H1 (cell line): ENCODE measurements around the gene MICA. TPM values are rescaled to one million over a fixed set of nuclear protein-coding genes. Genes with fewer than 3 reads are reported as not detected.

Experiments
- CTCF ChIA-PET: fragments of 300-600 bp; sonication (Branson Sonifier 250); formaldehyde crosslinking; loops from one replicate; lab custom pipeline; 2021; ENCODE audit not compliant: partially characterized antibody; lab: Charles Lee
- POLR2A ChIA-PET: fragments of 300-600 bp; sonication (Branson Sonifier 250); formaldehyde crosslinking; loops from one replicate; lab custom pipeline; 2021; ENCODE audit warnings: inconsistent platforms; ENCODE audit not compliant: partially characterized antibody; lab: Charles Lee
- DNase-seq, 2 experiments: peaks; one replicate each; pipeline versions ENCODE4 v3.0.0 to v3.0.0-alpha.2; 2010 to 2022; ENCODE audit warnings: low spot score in 2 of 2, low read depth in 1 of 2, mixed read lengths in 1 of 2
- FAIRE-seq: peaks from 2 replicates; lab custom pipeline; 2011; peaks lifted over from hg19 to GRCh38; lab: Jason Lieb, UNC
- H2AFZ ChIP-seq: 2 replicates; pipeline ENCODE4 v1.8.1; 2012; ENCODE audit warnings: low read length, inconsistent platforms
- H2AK5ac ChIP-seq: 2 replicates; pipeline ENCODE4 v1.6.1; 2013; ENCODE audit warnings: low read depth, low read length
- H2BK120ac ChIP-seq: replicated peaks from 2 replicates; pipeline ENCODE3; 2013; ENCODE audit warnings: low read depth, low read length, inconsistent platforms
- H2BK12ac ChIP-seq: 2 replicates; pipeline ENCODE4 v1.6.1; 2013; ENCODE audit warnings: low read depth, low read length
- H2BK15ac ChIP-seq: 2 replicates; pipeline ENCODE4 v1.6.1; 2013; ENCODE audit warnings: low read length
- H2BK20ac ChIP-seq: 2 replicates; pipeline ENCODE4 v1.6.1; 2013; ENCODE audit warnings: low read length
- H2BK5ac ChIP-seq: 2 replicates; pipeline ENCODE4 v1.6.1; 2013; ENCODE audit warnings: low read depth, low read length
- H3K14ac ChIP-seq: 2 replicates; pipeline ENCODE4 v1.6.1; 2013; ENCODE audit warnings: inconsistent platforms; ENCODE audit not compliant: insufficient read length
- H3K18ac ChIP-seq: 2 replicates; pipeline ENCODE4 v1.6.1; 2013; ENCODE audit warnings: low read length; ENCODE audit errors: extremely low read depth
- H3K23ac ChIP-seq: 2 replicates; pipeline ENCODE4 v1.6.1; 2013; ENCODE audit warnings: inconsistent platforms; ENCODE audit not compliant: insufficient read length
- H3K23me2 ChIP-seq: 2 replicates; pipeline ENCODE4 v1.6.1; 2013; ENCODE audit warnings: low read depth, low read length
- H3K27ac ChIP-seq: 2 replicates; pipeline ENCODE4 v1.6.1; 2011; ENCODE audit warnings: low read depth, low read length, inconsistent platforms
- H3K27me3 ChIP-seq, 4 experiments: replicated peaks in 1 of 4; 1 replicate in 1 of 4; 2 replicates in 3 of 4; pipeline versions ENCODE4 v1.6.1 to v1.8.1; 2011 to 2013; ENCODE audit warnings: low read length in 3 of 4, mild to moderate bottlenecking in 3 of 4, inconsistent platforms in 2 of 4, mixed read lengths in 2 of 4, moderate library complexity in 1 of 4; ENCODE audit not compliant: control insufficient read depth in 3 of 4, insufficient read depth in 3 of 4; ENCODE audit errors: extremely low read depth in 1 of 4
- H3K36me3 ChIP-seq, 4 experiments: 2 replicates each; pipeline versions ENCODE4 v1.6.1 to v1.8.1; 2011 to 2013; ENCODE audit warnings: mild to moderate bottlenecking in 4 of 4, low read length in 3 of 4, moderate library complexity in 2 of 4, control low read depth in 1 of 4, inconsistent platforms in 1 of 4; ENCODE audit not compliant: insufficient read depth in 4 of 4, control insufficient read depth in 2 of 4
- H3K4ac ChIP-seq: replicated peaks from 2 replicates; pipeline ENCODE3; 2013; ENCODE audit warnings: low read length, low read depth, mixed read lengths, inconsistent platforms; ENCODE audit not compliant: insufficient read length
- H3K4me1 ChIP-seq, 4 experiments: replicated peaks in 1 of 4; 1 replicate in 1 of 4; 2 replicates in 3 of 4; pipeline versions ENCODE4 v1.6.1 to v1.8.1; 2011 to 2013; ENCODE audit warnings: low read length in 3 of 4, inconsistent platforms in 2 of 4, mixed read lengths in 1 of 4; ENCODE audit not compliant: insufficient read depth in 4 of 4, control insufficient read depth in 3 of 4
- H3K4me2 ChIP-seq, 2 experiments: 2 replicates each; pipeline versions ENCODE4 v1.6.1 to v1.8.1; 2011 to 2013; ENCODE audit warnings: low read depth in 2 of 2, low read length in 2 of 2, control low read depth in 1 of 2, inconsistent platforms in 1 of 2, mild to moderate bottlenecking in 1 of 2; ENCODE audit not compliant: insufficient read depth in 1 of 2
- H3K4me3 ChIP-seq, 4 experiments: fragments of 200-600, 300-600 bp in 1 of 4; sonication (generic), shearing (Covaris generic), sonication (Bioruptor Twin) in 1 of 4; 2 replicates each; pipeline versions ENCODE4 v1.5.1 to v1.8.1; 2011 to 2016; ENCODE audit warnings: low read length in 4 of 4, low read depth in 3 of 4, control low read depth in 2 of 4, inconsistent platforms in 2 of 4, mild to moderate bottlenecking in 2 of 4, mixed read lengths in 1 of 4, moderate library complexity in 1 of 4; ENCODE audit not compliant: insufficient read depth in 2 of 4; ENCODE audit errors: extremely low read depth in 1 of 4
- H3K56ac ChIP-seq: replicated peaks from 2 replicates; pipeline ENCODE3; 2013; ENCODE audit warnings: low read depth, mild to moderate bottlenecking, mixed read lengths, low read length, inconsistent platforms; ENCODE audit not compliant: insufficient read length
- H3K79me1 ChIP-seq: 2 replicates; pipeline ENCODE4 v1.6.1; 2013; ENCODE audit warnings: low read depth, low read length, control low read depth
- H3K79me2 ChIP-seq, 2 experiments: 2 replicates each; pipeline versions ENCODE4 v1.6.1 to v1.8.1; 2012 to 2013; ENCODE audit warnings: low read length in 2 of 2, mild to moderate bottlenecking in 2 of 2, inconsistent platforms in 1 of 2; ENCODE audit not compliant: insufficient read depth in 2 of 2, control insufficient read depth in 1 of 2
- H3K9ac ChIP-seq, 4 experiments: replicated peaks in 1 of 4; 1 replicate in 1 of 4; 2 replicates in 3 of 4; pipeline versions ENCODE4 v1.6.1 to v1.8.1; 2011 to 2013; ENCODE audit warnings: low read depth in 3 of 4, low read length in 3 of 4, control low read depth in 2 of 4, mild to moderate bottlenecking in 2 of 4, moderate library complexity in 2 of 4, inconsistent platforms in 1 of 4; ENCODE audit errors: extremely low read depth in 1 of 4
- H3K9me3 ChIP-seq, 2 experiments: 2 replicates each; pipeline versions ENCODE4 v1.6.1 to v1.8.1; 2012 to 2013; ENCODE audit warnings: mild to moderate bottlenecking in 2 of 2, moderate library complexity in 2 of 2, control low read depth in 1 of 2, inconsistent platforms in 1 of 2, low read depth in 1 of 2, low read length in 1 of 2, mixed read lengths in 1 of 2; ENCODE audit not compliant: insufficient read depth in 2 of 2
- H4K20me1 ChIP-seq, 2 experiments: replicated peaks in 1 of 2; 2 replicates each; pipeline versions ENCODE3 to v1.8.1; 2011 to 2013; ENCODE audit warnings: inconsistent platforms in 2 of 2, low read length in 2 of 2, mild to moderate bottlenecking in 1 of 2; ENCODE audit not compliant: insufficient read depth in 2 of 2, control insufficient read depth in 1 of 2
- H4K5ac ChIP-seq: 2 replicates; pipeline ENCODE4 v1.6.1; 2013; ENCODE audit warnings: low read length, low read depth, mixed read lengths, inconsistent platforms; ENCODE audit not compliant: insufficient read length
- H4K8ac ChIP-seq: 2 replicates; pipeline ENCODE4 v1.8.0; 2013; ENCODE audit warnings: mild to moderate bottlenecking, moderate library complexity, low read length, inconsistent platforms; ENCODE audit not compliant: insufficient read depth; ENCODE audit errors: extremely low read depth
- H4K91ac ChIP-seq: replicated peaks from 2 replicates; pipeline ENCODE3; 2013; ENCODE audit warnings: low read length, mixed read lengths, inconsistent platforms; ENCODE audit not compliant: insufficient read length
- CHD1 ChIP-seq: IDR thresholded peaks from 2 replicates; pipeline ENCODE4 v1.6.1; 2012; ENCODE audit warnings: low read depth, low read length, improper control_type of control experiment
- CREB1 ChIP-seq: IDR thresholded peaks from 2 replicates; pipeline ENCODE4 v1.6.1; 2012; ENCODE audit warnings: inconsistent platforms
- EGR1 ChIP-seq: IDR thresholded peaks from 2 replicates; pipeline ENCODE4 v1.6.1; 2011; ENCODE audit warnings: low read depth, low read length, borderline replicate concordance
- HDAC2 ChIP-seq, 2 experiments: fragments of 300-600 bp in 1 of 2; sonication (generic) in 1 of 2; IDR thresholded peaks; 2 replicates each; pipeline ENCODE4 v1.6.1; 2011 to 2012; ENCODE audit warnings: low read depth in 2 of 2, low read length in 2 of 2, mild to moderate bottlenecking in 2 of 2, moderate library complexity in 2 of 2, borderline replicate concordance in 1 of 2, inconsistent platforms in 1 of 2
- JUN ChIP-seq: IDR thresholded peaks from 2 replicates; pipeline ENCODE4 v1.6.1; 2011; ENCODE audit warnings: low read depth, mild to moderate bottlenecking, improper control_type of control experiment, low read length
- NRF1 ChIP-seq: IDR thresholded peaks from 2 replicates; pipeline ENCODE4 v1.6.1; 2011; ENCODE audit warnings: mild to moderate bottlenecking, low read depth, low read length, improper control_type of control experiment
- PHF8 ChIP-seq: fragments of 200-600 bp; sonication (generic); conservative IDR thresholded peaks from 2 replicates; pipeline ENCODE4 v1.7.1; 2012; ENCODE audit warnings: low read depth, mild to moderate bottlenecking, inconsistent platforms, low read length, moderate library complexity
- POU5F1 ChIP-seq: IDR thresholded peaks from 2 replicates; pipeline ENCODE4 v1.6.1; 2011; ENCODE audit warnings: low read depth, mild to moderate bottlenecking, low read length, moderate library complexity
- WGBS, 2 experiments: shearing (Covaris generic) in 1 of 2; methylation state at CpG; one replicate each; pipeline versions ENCODE4 v1.1.6 to v1.1.7; 2013 to 2015; ENCODE audit warnings: low lambda C conversion rate in 2 of 2, mixed read lengths in 2 of 2, inconsistent platforms in 1 of 2, low coverage in 1 of 2, missing lambda C conversion rate in 1 of 2; ENCODE audit not compliant: insufficient replicate concordance in 2 of 2, insufficient coverage in 1 of 2, insufficient read length in 1 of 2; ENCODE audit errors: extremely low coverage in 1 of 2, missing lambda C conversion rate in 1 of 2; 5-methylcytosine and 5-hydroxymethylcytosine counted together
- polyA plus RNA-seq, 7 experiments: library from polyadenylated mRNA; depleted of rRNA in 3 of 7; stranded (reverse) in 5 of 7; unstranded in 2 of 7; fragments of >200 nt in 5 of 7; fragments of 200-250 nt in 2 of 7; gene quantifications; 1 replicate in 5 of 7; 2 replicates in 1 of 7; 4 replicates in 1 of 7; pipeline versions ENCODE4 v1.2.1 to v1.2.3, GENCODE V29; 2011 to 2013; ENCODE audit warnings: missing spikeins in 2 of 7, mixed read lengths in 2 of 7
- total RNA-seq: library from RNA; stranded (reverse); fragmentation: NEBNext Ultra II Directional; extraction: Animal tissue kit (Norgen Biotek cat#: 25700); gene quantifications from 2 replicates; pipeline ENCODE4 v1.2.1, GENCODE V29; 2021

MICA gene
- total and polyA plus RNA-seq, 2 of the 8 experiments (the other 6 are each of a cell fraction or from before 2014, with no cell fraction given) = 12.5 to 16.3 TPM

DNA sequence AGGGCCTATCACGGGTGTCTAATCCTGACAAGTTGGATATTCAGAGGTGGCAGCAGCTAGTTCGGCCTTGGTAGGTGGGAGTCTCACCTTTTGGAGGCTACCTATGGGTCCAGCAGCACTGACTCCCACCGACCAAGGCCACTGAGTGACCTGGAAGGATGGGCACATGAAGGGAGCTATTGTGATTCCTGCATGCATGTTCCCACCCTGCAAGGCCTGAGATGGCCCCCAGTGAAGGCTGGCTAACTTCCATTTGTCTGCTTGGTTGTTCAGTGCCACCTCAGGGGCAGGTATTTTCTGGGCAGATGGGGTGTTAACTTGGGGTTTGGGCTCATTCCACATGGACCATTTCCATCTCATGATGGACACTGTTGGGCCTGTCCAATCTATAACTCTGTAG is 18.4 kb upstream of the MICA start:
- H3K23me2 ChIP-seq = no peaks in the 10 kb centered on the region
- H4K5ac ChIP-seq = no peak overlapping the region
- no peak overlapping the region for H2BK20ac ChIP-seq
- ChIA-PET POLR2A (no interaction called here), CTCF (interaction anchor here (1.0 kb wide), 1 partner anchor 12 kb away, joined by 3 read pairs; no protein-coding TSS in a partner anchor)
- no peak overlapping the region for H3K4me2 ChIP-seq
- no peak overlapping the region for H4K8ac ChIP-seq
- H2BK15ac ChIP-seq = no peak overlapping the region
- no peaks in the 10 kb centered on the region for H3K79me2 ChIP-seq
- no peak overlapping the region for H3K9ac ChIP-seq
- no peaks in the 10 kb centered on the region for H3K27me3 ChIP-seq
- FAIRE-seq = no peak
- H3K18ac ChIP-seq = no peak overlapping the region
- no peak overlapping the region for H2BK12ac ChIP-seq
- peaks cover 0 to 2% of the 10 kb centered on the region in 2 experiments for H4K20me1 ChIP-seq
- H2AFZ ChIP-seq = no peak overlapping the region
- no peak overlapping the region for H2AK5ac ChIP-seq
- H3K27ac ChIP-seq = no peak overlapping the region
- 92% methylated on average over 3 of the region's 3 CpGs; no CpG with 5 or more reads in 1 of the 2 experiments for WGBS, 2 experiments
- H3K56ac ChIP-seq = no peak overlapping the region
- no peak overlapping the region for H2BK5ac ChIP-seq
- H3K9me3 ChIP-seq = no peaks in the 10 kb centered on the region
- no peaks in the 10 kb centered on the region for H3K36me3 ChIP-seq
- no peak for DNase-seq
- H3K4me1 ChIP-seq = peaks cover 0 to 6% (median 0%) of the 10 kb centered on the region in 4 experiments; a peak in 1 of 7 replicates
- no peak overlapping the region for H4K91ac ChIP-seq
- no peak overlapping the region for H3K23ac ChIP-seq
- H3K79me1 ChIP-seq = no peaks in the 10 kb centered on the region
- no peak overlapping the region for H3K4ac ChIP-seq
- H3K14ac ChIP-seq = no peak overlapping the region
- H3K4me3 ChIP-seq = no peak overlapping the region
- no peak overlapping the region for H2BK120ac ChIP-seq
- TF ChIP-seq PHF8 (no peak), EGR1 (no peak), CHD1 (no peak), CREB1 (no peak), NRF1 (no peak), POU5F1 (no peak), HDAC2 (IDR thresholded peaks at IDR 0.05; ENCODE audit: borderline replicate concordance in 1 of 2, low read depth in 2 of 2, low read length in 2 of 2) (no peak), JUN (no peak)
